GM12878 (cell line): ENCODE measurements around the gene WASHC2A. TPM values are rescaled to one million over a fixed set of nuclear protein-coding genes. Genes with fewer than 3 reads are reported as not detected.
"Not testable (repeated sequence)": the region's sequence is repeated elsewhere in the genome, so short reads cannot be mapped to it uniquely, and the experiment has no call there.

Source experiments
- ATAC-seq: fragments of 200-7000 bp; cut with Tn5 transposase; 3 replicates; pipeline ENCODE4 v1.9.1; 2020; ENCODE audit warnings: mild to moderate bottlenecking, moderate library complexity
- BruUV-seq: library from RNA; stranded (reverse); fragments of 400-500 nt; replicated peaks from 2 replicates; lab custom pipeline; 2021; lab: Mats Ljungman, UMichigan
- CTCF ChIA-PET: fragments of 300-600 bp; sonication (Branson Sonifier 250); formaldehyde crosslinking; extraction: SDS; loops from one replicate; lab custom pipeline; 2021; ENCODE audit warnings: inconsistent platforms; lab: Yijun Ruan, JAX
- POLR2A ChIA-PET: fragments of 350-600 bp; formaldehyde crosslinking; extraction: SDS; loops from one replicate; lab custom pipeline; 2021; ENCODE audit warnings: inconsistent platforms; lab: Charles Lee
- RAD21 ChIA-PET: fragments of 300-600 bp; sonication (Branson Sonifier 250); formaldehyde crosslinking; loops from one replicate; lab custom pipeline; 2023; ENCODE audit warnings: antibody characterized with exemption; ENCODE audit not compliant: unreplicated experiment; lab: Charles Lee
- SMC1A ChIA-PET: fragments of 300-600 bp; sonication (Branson Sonifier 250); formaldehyde crosslinking; loops from one replicate; lab custom pipeline; 2023; ENCODE audit not compliant: unreplicated experiment, uncharacterized antibody; lab: Charles Lee
- DNase-seq: peaks from one replicate; pipeline ENCODE4 v3.0.0-alpha.2; 2011; ENCODE audit warnings: low read depth, low spot score
- FAIRE-seq: peaks from 3 replicates; lab custom pipeline; 2011; peaks lifted over from hg19 to GRCh38; lab: Jason Lieb, UNC
- H2AFZ ChIP-seq: 2 replicates; pipeline ENCODE4 v1.6.0; 2011; ENCODE audit warnings: low read depth, low read length, control low read depth; ENCODE audit not compliant: control insufficient read depth
- H3K27ac ChIP-seq: 2 replicates; pipeline ENCODE4 v1.5.1; 2011; ENCODE audit warnings: control low read depth; ENCODE audit not compliant: control insufficient read depth, insufficient read depth
- H3K27me3 ChIP-seq, 2 experiments: replicated peaks in 1 of 2; 2 replicates each; pipeline versions ENCODE4 v1.6.0 to v1.6.1; 2011; ENCODE audit warnings: low read length in 1 of 2; ENCODE audit not compliant: control insufficient read depth in 2 of 2, insufficient read depth in 2 of 2
- H3K36me3 ChIP-seq, 2 experiments: 2 replicates each; pipeline ENCODE4 v1.5.1; 2011; ENCODE audit warnings: low read length in 1 of 2; ENCODE audit not compliant: control insufficient read depth in 2 of 2, insufficient read depth in 2 of 2
- H3K4me1 ChIP-seq: 2 replicates; pipeline ENCODE4 v1.6.1; 2011; ENCODE audit warnings: mild to moderate bottlenecking, low read length, moderate library complexity, mixed read lengths; ENCODE audit not compliant: control insufficient read depth, insufficient read depth
- H3K4me2 ChIP-seq: 2 replicates; pipeline ENCODE4 v1.6.0; 2011; ENCODE audit warnings: control low read depth; ENCODE audit not compliant: control insufficient read depth, insufficient read depth
- H3K4me3 ChIP-seq: fragments of 200-600 bp; sonication (generic); 2 replicates; pipeline ENCODE4 v1.5.1; 2016
- H3K79me2 ChIP-seq: 2 replicates; pipeline ENCODE4 v1.6.0; 2011; ENCODE audit warnings: low read length; ENCODE audit not compliant: control insufficient read depth, insufficient read depth
- H3K9ac ChIP-seq: 2 replicates; pipeline ENCODE4 v1.8.0; 2011; ENCODE audit warnings: low read length, control low read depth, mixed read lengths; ENCODE audit not compliant: control insufficient read depth, insufficient read depth
- H3K9me3 ChIP-seq: replicated peaks from 3 replicates; pipeline ENCODE4 v1.5.1; 2011; ENCODE audit warnings: mild to moderate bottlenecking, low read length; ENCODE audit not compliant: control insufficient read depth, insufficient read depth
- H4K20me1 ChIP-seq: 2 replicates; pipeline ENCODE4 v1.6.0; 2011; ENCODE audit not compliant: control insufficient read depth, insufficient read depth
- ATF7 ChIP-seq: fragments of 450-650 bp; IDR thresholded peaks from 2 replicates; pipeline ENCODE4 v1.6.1; 2016; ENCODE audit warnings: low read depth, mild to moderate bottlenecking
- MEF2B ChIP-seq: fragments of 450-650 bp; IDR thresholded peaks from 2 replicates; pipeline ENCODE4 v1.6.1; 2018; ENCODE audit warnings: mild to moderate bottlenecking, moderate library complexity; ENCODE audit not compliant: partially characterized antibody, poor library complexity, severe bottlenecking
- MTA2 ChIP-seq: fragments of 450-650 bp; IDR thresholded peaks from 2 replicates; pipeline ENCODE4 v1.6.1; 2016; ENCODE audit warnings: low read depth, mild to moderate bottlenecking, moderate library complexity
- RELB ChIP-seq: fragments of 450-650 bp; IDR thresholded peaks from 2 replicates; pipeline ENCODE4 v1.6.1; 2017; ENCODE audit warnings: low read depth, mild to moderate bottlenecking, moderate library complexity
- WGBS: methylation state at CpG from one replicate; pipeline ENCODE4 v1.1.6; 2016; ENCODE audit warnings: low lambda C conversion rate; ENCODE audit not compliant: insufficient replicate concordance, insufficient coverage; ENCODE audit errors: missing lambda C conversion rate; 5-methylcytosine and 5-hydroxymethylcytosine counted together
- in situ Hi-C: fragments of 300-500 bp; cut with MboI; formaldehyde crosslinking; loops from 9 replicates; pipeline ENCODE4 v1.14.3; 2018; ENCODE audit warnings: mixed read lengths
- intact Hi-C: fragments of 100-400 bp; cut with micrococcal nuclease; formaldehyde crosslinking; loops from one replicate; pipeline ENCODE4 v1.14.2; 2022; ENCODE audit not compliant: unreplicated experiment
- polyA plus RNA-seq, 11 experiments: library from polyadenylated mRNA; depleted of rRNA in 4 of 11; unstranded in 6 of 11; stranded (reverse) in 5 of 11; fragments of >200 nt; fragmentation: Nextera tagmentation in 4 of 11; fragmentation: Illumina TruSeq in 1 of 11; extraction: Ambion mirVana in 4 of 11; extraction: Trizol in 1 of 11; gene quantifications; 1 replicate in 1 of 11; 2 replicates in 10 of 11; pipeline versions ENCODE4 v1.2.1 to v1.2.3, GENCODE V29; 2011 to 2016; ENCODE audit warnings: inconsistent platforms in 2 of 11, missing spikeins in 2 of 11, low read depth in 1 of 11
- total RNA-seq, 4 experiments: library from RNA; depleted of rRNA in 3 of 4; stranded (reverse); fragments of >200 nt in 3 of 4; fragmentation: Illumina TruSeq in 1 of 4; extraction: Trizol in 1 of 4; gene quantifications; 2 replicates each; pipeline versions ENCODE4 v1.2.1 to v1.2.3, GENCODE V29; 2013 to 2021
- TF ChIP-seq, protein P1 (sequence below): fragments of 450-650 bp; IDR thresholded peaks from 2 replicates; pipeline ENCODE4 v1.6.1; 2016; ENCODE audit warnings: mild to moderate bottlenecking

WASHC2A gene
- total and polyA plus RNA-seq, 10 of the 15 experiments (the other 5 are each of a cell fraction or from before 2014, with no cell fraction given), result 3.7 to 30.3 (median 23.6) TPM

DNA sequence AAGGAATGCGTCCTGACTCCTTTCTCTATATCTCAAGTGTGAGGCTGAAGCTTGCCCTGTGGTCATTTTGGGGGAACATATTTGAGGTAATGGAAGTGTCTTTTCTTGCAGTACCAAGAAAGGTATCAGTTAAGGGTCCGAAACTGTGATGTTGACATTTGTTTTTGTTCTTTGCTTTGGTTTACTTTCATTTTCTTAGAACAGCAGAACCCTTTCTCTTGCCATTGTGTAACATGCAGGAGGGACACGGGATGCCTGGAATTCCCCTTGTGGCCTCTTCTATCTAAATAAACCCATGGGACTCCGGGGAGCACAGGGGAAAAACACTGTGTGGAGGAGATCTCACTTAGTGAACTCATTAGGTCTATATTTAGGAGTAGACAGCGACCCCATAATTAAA lies 34.5 kb downstream of the WASHC2A start:
- FAIRE-seq, result not testable (repeated sequence)
- H3K27ac ChIP-seq, result peak overlapping the region; percentile 79

GRCh38 chr10:50108999-50109698 lies 41.4 kb downstream of the WASHC2A start:
- POLR2A ChIA-PET, in situ Hi-C loops, H3K27me3 ChIP-seq, H3K9me3 ChIP-seq, ATAC-seq, H3K4me3 ChIP-seq, BruUV-seq, H3K79me2 ChIP-seq, FAIRE-seq, SMC1A ChIA-PET, H4K20me1 ChIP-seq, CTCF ChIA-PET, H3K9ac ChIP-seq, H3K4me1 ChIP-seq, DNase-seq, intact Hi-C loops, RAD21 ChIA-PET, H3K27ac ChIP-seq, H3K4me2 ChIP-seq, H3K36me3 ChIP-seq, H2AFZ ChIP-seq: not testable (repeated sequence)
- WGBS, result 96% methylated on average over 7 of the region's 7 CpGs

More for the DNA sequence above, 34.5 kb downstream of the WASHC2A start:
- H4K20me1 ChIP-seq, H3K9ac ChIP-seq, in situ Hi-C loops, POLR2A ChIA-PET, CTCF ChIA-PET, SMC1A ChIA-PET, H3K4me1 ChIP-seq, H2AFZ ChIP-seq, H3K9me3 ChIP-seq, BruUV-seq, H3K4me3 ChIP-seq, H3K79me2 ChIP-seq, H3K36me3 ChIP-seq, H3K27me3 ChIP-seq, intact Hi-C loops: not testable (repeated sequence)
- TF ChIP-seq MEF2B, result peak; percentile 79
- peak; percentile 57; the same call in 1 of the 2 replicates for TF ChIP-seq ATF7
- peak; percentile 60; the same call in 1 of the 2 replicates for TF ChIP-seq MTA2
- TF ChIP-seq, protein P1, sequence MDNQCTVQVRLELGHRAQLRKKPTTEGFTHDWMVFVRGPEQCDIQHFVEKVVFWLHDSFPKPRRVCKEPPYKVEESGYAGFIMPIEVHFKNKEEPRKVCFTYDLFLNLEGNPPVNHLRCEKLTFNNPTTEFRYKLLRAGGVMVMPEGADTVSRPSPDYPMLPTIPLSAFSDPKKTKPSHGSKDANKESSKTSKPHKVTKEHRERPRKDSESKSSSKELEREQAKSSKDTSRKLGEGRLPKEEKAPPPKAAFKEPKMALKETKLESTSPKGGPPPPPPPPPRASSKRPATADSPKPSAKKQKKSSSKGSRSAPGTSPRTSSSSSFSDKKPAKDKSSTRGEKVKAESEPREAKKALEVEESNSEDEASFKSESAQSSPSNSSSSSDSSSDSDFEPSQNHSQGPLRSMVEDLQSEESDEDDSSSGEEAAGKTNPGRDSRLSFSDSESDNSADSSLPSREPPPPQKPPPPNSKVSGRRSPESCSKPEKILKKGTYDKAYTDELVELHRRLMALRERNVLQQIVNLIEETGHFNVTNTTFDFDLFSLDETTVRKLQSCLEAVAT, result 0 out of 2 replicates have a peak, but pooled peaks have one; percentile 35
- peak; percentile 84; the same call in 1 of the 2 replicates for TF ChIP-seq RELB
- H3K4me2 ChIP-seq, result peak overlapping the region; percentile 50; the same call in 1 of the 2 replicates
- ATAC-seq (peak; percentile 97), DNase-seq (peak; percentile 39)
- WGBS, result 24% methylated on average over 3 of the region's 5 CpGs
- RAD21 ChIA-PET, result interaction anchor here (0.7 kb wide), 1 partner anchor 408 kb away, joined by 3 read pairs; no protein-coding TSS in a partner anchor
